ENCODE data around the gene BBS1. TPM values are rescaled to one million over a fixed set of nuclear protein-coding genes. Genes with fewer than 3 reads are reported as not detected.
"Not testable (repeated sequence)": the region's sequence is repeated elsewhere in the genome, so short reads cannot be mapped to it uniquely, and the experiment has no call there.

Gene BBS1
- total RNA-seq, 1 donor from 2014 or later: 35.8 TPM

DNA sequence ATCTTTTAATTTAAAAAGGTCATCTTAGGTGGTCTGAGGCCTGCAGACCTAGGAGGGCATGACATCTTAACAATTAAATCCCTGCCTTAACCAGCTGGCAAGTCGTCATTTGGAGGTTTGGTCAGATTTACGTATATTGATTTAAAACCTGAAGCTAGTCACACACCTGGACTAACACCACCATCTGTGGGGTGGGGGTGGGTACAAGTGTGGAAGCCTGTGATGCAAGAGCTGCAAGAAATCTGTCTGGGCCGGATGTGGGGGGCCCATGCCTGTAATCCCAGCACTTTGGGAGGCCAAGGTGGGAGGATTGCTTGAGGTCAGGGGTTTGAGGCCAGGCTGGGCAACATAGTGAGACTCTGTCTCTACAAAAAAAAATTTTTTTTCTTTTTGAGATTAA, 70.8 kb downstream of the BBS1 start:
- H3K4me3 Mint-ChIP-seq (ENCODE audit: unreplicated experiment): no peak overlapping the region
- H3K36me3 Mint-ChIP-seq (ENCODE audit: low read depth, unreplicated experiment): no peaks in the 10 kb centered on the region
- H3K4me1 Mint-ChIP-seq (ENCODE audit: unreplicated experiment): no peaks in the 10 kb centered on the region
- H3K27ac Mint-ChIP-seq (ENCODE audit: unreplicated experiment): no peak overlapping the region
- peaks cover 5% of the 10 kb centered on the region for H3K27me3 Mint-ChIP-seq (ENCODE audit: unreplicated experiment)
- TF ChIP-seq, protein P1, sequence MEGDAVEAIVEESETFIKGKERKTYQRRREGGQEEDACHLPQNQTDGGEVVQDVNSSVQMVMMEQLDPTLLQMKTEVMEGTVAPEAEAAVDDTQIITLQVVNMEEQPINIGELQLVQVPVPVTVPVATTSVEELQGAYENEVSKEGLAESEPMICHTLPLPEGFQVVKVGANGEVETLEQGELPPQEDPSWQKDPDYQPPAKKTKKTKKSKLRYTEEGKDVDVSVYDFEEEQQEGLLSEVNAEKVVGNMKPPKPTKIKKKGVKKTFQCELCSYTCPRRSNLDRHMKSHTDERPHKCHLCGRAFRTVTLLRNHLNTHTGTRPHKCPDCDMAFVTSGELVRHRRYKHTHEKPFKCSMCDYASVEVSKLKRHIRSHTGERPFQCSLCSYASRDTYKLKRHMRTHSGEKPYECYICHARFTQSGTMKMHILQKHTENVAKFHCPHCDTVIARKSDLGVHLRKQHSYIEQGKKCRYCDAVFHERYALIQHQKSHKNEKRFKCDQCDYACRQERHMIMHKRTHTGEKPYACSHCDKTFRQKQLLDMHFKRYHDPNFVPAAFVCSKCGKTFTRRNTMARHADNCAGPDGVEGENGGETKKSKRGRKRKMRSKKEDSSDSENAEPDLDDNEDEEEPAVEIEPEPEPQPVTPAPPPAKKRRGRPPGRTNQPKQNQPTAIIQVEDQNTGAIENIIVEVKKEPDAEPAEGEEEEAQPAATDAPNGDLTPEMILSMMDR (IDR thresholded peaks at IDR 0.05; ENCODE audit: unreplicated experiment): no peak
- DNase-seq (ENCODE audit: low spot score): no peak
- H3K9me3 Mint-ChIP-seq (ENCODE audit: unreplicated experiment): peaks cover 4% of the 10 kb centered on the region

DNA sequence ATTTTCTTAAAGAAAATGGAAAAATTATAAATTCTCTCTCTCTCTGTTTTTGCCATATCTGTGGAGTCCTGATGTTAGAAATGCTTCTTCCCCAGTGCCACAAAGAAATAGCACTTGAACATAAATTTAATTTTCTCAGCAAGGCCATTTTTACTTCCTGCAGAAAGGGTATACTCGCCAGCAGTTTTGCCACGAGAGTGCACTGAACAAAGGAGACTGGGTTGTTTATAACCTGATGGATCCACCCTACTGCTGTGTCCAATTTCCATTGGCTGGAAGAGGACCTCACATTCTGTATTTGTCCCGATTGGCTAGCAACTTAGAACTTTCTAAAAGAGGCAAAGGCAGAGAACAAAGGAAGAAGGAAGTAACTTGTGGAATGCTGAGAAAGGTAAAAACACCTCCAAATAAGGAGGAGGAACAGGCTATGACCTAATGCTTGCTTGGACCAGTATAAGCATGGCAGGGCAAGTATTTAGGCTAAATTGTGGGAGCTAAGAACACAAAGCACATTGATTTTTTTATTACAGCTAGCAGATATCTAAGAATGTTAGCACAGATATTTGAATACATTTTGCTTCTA, 72.2 kb downstream of the BBS1 start:
- not testable (repeated sequence) for H3K4me3 Mint-ChIP-seq (ENCODE audit: unreplicated experiment); H3K9me3 Mint-ChIP-seq (ENCODE audit: unreplicated experiment); H3K36me3 Mint-ChIP-seq (ENCODE audit: low read depth, unreplicated experiment); DNase-seq (ENCODE audit: low spot score); H3K4me1 Mint-ChIP-seq (ENCODE audit: unreplicated experiment); H3K27me3 Mint-ChIP-seq (ENCODE audit: unreplicated experiment); H3K27ac Mint-ChIP-seq (ENCODE audit: unreplicated experiment)

Other genes with a start within 250 kb of the BBS1 start
- 189 TPM for gene RAB1B, start 242.0 kb upstream of the BBS1 start, total RNA-seq (ENCODE audit: unreplicated experiment)
- gene CNIH2, start 232.5 kb upstream of the BBS1 start, total RNA-seq (ENCODE audit: unreplicated experiment): 1.9 TPM
- 48.0 TPM for gene YIF1A, start 221.5 kb upstream of the BBS1 start, total RNA-seq (ENCODE audit: unreplicated experiment)
- gene TMEM151A, start 218.7 kb upstream of the BBS1 start, total RNA-seq (ENCODE audit: unreplicated experiment): not detected
- 2.9 TPM for gene CD248, start 193.6 kb upstream of the BBS1 start, total RNA-seq (ENCODE audit: unreplicated experiment)
- gene RIN1, start 174.2 kb upstream of the BBS1 start, total RNA-seq (ENCODE audit: unreplicated experiment): 4.8 TPM
- 38.4 TPM for gene BRMS1, start 165.5 kb upstream of the BBS1 start, total RNA-seq (ENCODE audit: unreplicated experiment)
- gene B4GAT1, start 163.0 kb upstream of the BBS1 start, total RNA-seq (ENCODE audit: unreplicated experiment): 21.4 TPM
- gene SLC29A2, start 138.9 kb upstream of the BBS1 start, total RNA-seq (ENCODE audit: unreplicated experiment): 5.7 TPM
- not detected for gene NPAS4, start 89.6 kb upstream of the BBS1 start, total RNA-seq (ENCODE audit: unreplicated experiment)
- gene MRPL11, start 71.8 kb upstream of the BBS1 start, total RNA-seq (ENCODE audit: unreplicated experiment): 73.0 TPM
- 2.0 TPM for gene PELI3, start 43.7 kb upstream of the BBS1 start, total RNA-seq (ENCODE audit: unreplicated experiment)
- 41.3 TPM for gene DPP3, start 30.2 kb upstream of the BBS1 start, total RNA-seq (ENCODE audit: unreplicated experiment)
- gene ZDHHC24, start 35.4 kb downstream of the BBS1 start, total RNA-seq (ENCODE audit: unreplicated experiment): 10.3 TPM
- 0.21 TPM for gene ACTN3, start 36.3 kb downstream of the BBS1 start, total RNA-seq (ENCODE audit: unreplicated experiment)
- gene CTSF, start 58.0 kb downstream of the BBS1 start, total RNA-seq (ENCODE audit: unreplicated experiment): 9.2 TPM
- 0.54 TPM for gene CCDC87, start 82.4 kb downstream of the BBS1 start, total RNA-seq (ENCODE audit: unreplicated experiment)
- gene CCS, start 82.5 kb downstream of the BBS1 start, total RNA-seq (ENCODE audit: unreplicated experiment): 51.2 TPM
- gene RBM14, start 106.0 kb downstream of the BBS1 start, total RNA-seq (ENCODE audit: unreplicated experiment): 84.2 TPM
- gene RBM4, start 128.1 kb downstream of the BBS1 start, total RNA-seq (ENCODE audit: unreplicated experiment): 187 TPM
- gene RBM4B, start 167.3 kb downstream of the BBS1 start, total RNA-seq (ENCODE audit: unreplicated experiment): 29.3 TPM
- 17.1 TPM for gene SPTBN2, start 218.6 kb downstream of the BBS1 start, total RNA-seq (ENCODE audit: unreplicated experiment)